HuH-7 (cell line): ENCODE measurements around the gene OSTM1.

ENCODE experiments used
- DNase-seq: peaks from one replicate; pipeline ENCODE4 v3.0.0; 2011; ENCODE audit warnings: low spot score

OSTM1 gene

GRCh38 chr6:108100003-108100402 is 25.5 kb upstream of the OSTM1 start:
- DNase-seq: no peak

GRCh38 chr6:108097882-108098281 is 23.3 kb upstream of the OSTM1 start:
- DNase-seq: no peak

GRCh38 chr6:108093781-108094300 is 19.3 kb upstream of the OSTM1 start:
- no peak for DNase-seq

DNA sequence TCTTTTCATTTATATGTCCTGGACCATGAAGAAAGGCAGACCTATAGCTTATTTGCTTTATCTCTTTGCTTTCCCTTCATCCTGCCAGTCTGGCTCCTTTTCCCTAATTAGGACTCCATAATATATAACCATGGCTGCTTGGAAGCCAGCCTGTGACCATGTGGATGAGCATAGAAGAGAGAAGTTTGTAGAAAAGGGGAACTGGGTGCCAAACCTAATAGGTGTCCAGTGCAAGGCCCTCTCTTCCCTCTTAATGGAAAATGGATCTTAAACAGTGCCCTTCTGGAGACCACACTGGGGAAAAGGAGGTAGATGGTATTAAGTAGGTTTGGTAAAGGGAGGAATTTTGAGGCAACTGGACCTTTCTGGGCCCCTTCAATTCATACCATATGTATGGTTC is 16.7 kb upstream of the OSTM1 start:
- no peak for DNase-seq

GRCh38 chr6:108083349-108083748 is 8.8 kb upstream of the OSTM1 start:
- DNase-seq: no peak

DNA sequence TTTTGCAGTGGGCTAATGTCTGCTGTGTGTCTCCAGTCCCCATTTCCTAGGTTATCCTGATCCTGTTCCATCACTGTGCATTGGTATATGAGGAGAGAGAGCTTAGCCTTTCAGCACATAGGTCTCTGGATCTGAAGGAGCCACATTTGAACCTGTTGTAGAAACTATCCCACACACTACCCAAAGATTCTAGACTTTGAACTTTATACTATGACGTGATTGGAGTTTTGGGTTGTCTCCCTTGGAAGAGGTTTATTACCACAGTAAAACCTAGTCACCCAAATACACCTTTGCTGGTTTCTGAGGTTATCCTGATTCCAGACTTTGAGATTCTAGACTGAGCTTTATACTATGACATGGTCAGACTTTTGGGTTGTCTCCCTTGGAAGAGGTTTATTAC is 8.0 kb upstream of the OSTM1 start:
- no peak for DNase-seq

DNA sequence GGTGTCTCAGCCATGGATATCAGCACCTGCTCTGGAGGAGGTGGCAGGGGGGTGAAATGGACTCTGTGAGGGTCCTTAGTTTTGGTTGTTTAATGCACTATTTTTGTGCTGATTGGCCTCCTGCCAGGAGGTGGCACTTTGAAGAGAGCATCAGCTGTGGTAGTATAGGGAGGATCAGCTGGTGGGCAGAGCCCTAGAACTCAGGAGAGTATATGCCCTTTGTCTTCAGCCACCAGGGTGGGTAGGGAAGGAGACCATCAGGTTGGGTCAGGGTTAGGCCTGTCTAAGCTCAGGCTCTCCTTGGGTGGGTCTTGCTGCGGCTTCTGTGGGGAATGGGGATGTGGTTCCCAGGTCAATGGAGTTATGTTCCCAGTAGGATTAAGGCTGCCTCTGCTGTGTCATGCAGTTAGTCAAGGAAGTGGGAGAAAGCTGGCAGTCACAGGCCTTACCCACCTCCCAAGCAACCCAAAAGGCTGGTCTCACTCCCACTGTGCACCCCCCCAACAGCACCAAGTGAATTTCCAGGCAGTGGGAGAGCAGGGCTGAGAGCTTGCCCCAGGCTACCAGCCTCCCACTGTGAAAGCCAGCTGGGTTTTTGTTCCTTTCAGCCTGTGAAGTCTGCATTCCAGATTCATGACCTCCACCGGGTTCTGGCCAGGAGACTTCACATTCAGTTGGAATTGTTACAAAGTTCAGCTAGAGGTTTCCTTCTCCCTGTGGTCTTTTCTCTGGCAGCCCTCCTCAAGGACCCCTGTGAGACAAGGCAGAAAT is 5.7 kb upstream of the OSTM1 start:
- DNase-seq: no peak

DNA sequence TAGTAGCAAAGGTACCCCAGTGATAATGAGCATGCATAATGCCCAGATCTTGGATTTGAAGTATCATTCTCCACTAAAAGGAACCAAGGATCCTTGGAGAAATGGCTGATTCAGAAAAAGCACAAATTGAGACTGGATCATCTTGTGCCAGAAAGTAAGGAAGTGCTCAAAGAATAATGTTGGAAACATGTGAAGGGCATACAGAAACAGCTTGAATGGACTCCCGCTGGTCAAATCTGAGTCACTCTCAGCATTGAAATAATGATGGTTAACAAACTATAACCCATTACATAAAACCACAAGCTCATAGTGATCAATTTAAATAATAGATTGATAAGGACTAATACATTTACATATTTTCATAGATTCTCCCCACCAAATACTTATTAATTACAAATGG is 3.6 kb upstream of the OSTM1 start:
- no peak for DNase-seq

GRCh38 chr6:108074057-108074358 is 533 bp downstream of the OSTM1 start:
- peak; percentile 28 for DNase-seq

GRCh38 chr6:108071736-108072276 is 2.7 kb downstream of the OSTM1 start:
- DNase-seq: no peak

- DNase-seq: no peak
Measured at GRCh38 chr6:108068618-108069017, 5.9 kb downstream of the OSTM1 start.

- no peak for DNase-seq
Measured at GRCh38 chr6:108068182-108068581, 6.4 kb downstream of the OSTM1 start.

GRCh38 chr6:108052706-108053105 is 21.8 kb downstream of the OSTM1 start:
- no peak for DNase-seq

GRCh38 chr6:108051481-108051880 is 23.1 kb downstream of the OSTM1 start:
- no peak for DNase-seq

GRCh38 chr6:108039681-108040080 is 34.9 kb downstream of the OSTM1 start:
- no peak for DNase-seq

GRCh38 chr6:108036884-108037283 is 37.7 kb downstream of the OSTM1 start:
- no peak for DNase-seq

DNA sequence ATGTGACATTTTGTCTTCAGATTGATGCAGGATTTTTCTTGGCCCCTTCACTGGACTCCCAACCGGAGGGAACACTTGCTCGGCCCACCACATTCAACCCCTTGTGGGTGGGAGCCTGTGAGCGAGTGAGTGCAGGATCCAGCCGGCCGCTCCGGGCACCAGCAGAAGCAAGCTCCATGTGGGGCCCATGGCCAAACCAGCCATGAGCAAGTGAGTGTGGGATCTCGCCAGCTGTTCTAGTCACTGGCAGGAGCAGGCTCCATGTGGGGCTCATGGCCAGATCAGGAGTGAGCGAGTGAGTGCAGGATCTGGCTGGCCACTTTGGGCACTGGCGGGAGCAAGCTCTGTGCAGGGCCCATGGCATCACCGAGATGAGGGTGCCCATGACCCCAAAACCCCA is 42.6 kb downstream of the OSTM1 start:
- DNase-seq: no peak

- no peak for DNase-seq
Measured at GRCh38 chr6:108030211-108030610, 44.3 kb downstream of the OSTM1 start.

DNA sequence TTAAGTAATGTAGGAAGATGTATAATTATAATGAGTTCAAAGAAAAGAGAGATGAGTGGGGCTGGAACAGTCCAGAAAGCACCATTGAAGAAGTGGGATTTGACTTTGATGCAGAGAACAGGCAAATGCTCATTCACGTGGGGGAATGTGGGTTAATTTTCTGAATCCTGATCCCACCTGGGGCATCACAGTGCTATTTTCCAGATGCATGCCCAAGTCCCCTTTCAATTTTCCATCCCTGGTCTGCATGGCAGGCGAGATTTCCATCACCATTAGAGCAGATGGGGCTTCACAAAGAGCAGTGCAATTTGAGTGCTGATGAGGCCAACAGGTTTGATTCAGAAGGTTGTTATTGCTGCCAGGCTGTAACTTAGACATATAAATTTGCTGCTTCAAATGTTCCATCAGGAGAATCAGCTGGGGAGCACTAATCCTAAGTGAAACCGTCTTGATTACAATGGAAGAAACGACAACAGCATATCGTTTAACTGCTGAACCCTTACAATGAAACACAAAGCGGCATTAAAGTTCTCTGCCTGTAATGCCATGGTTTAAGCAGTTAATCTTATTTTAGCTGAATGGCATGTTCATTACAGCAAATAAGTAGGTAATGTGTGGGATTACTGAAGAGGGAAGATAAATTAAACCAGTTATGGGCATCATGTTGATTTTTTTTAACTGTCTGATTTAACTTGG is 45.2 kb downstream of the OSTM1 start:
- no peak for DNase-seq

DNA sequence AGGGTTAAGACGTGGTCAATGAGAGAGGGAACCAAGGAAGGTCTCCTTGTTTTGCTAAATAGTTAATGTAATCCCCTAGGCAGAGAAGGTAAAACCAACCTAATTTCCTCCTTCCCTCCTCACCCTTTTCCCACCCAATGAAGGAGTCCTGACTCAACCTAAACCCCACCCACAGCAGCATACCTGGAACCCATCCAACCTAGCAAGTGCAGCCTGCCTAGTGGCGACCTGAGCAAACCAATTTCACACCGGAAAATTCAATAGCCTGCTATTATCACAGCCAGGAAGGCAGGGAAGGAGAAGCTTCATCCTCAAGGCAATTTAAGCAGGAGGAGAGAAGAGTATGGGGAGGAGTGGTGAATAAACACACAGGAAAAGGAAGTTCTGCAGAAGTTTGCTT is 46.9 kb downstream of the OSTM1 start:
- no peak for DNase-seq

GRCh38 chr6:108027056-108027455 is 47.5 kb downstream of the OSTM1 start:
- DNase-seq: no peak

DNA sequence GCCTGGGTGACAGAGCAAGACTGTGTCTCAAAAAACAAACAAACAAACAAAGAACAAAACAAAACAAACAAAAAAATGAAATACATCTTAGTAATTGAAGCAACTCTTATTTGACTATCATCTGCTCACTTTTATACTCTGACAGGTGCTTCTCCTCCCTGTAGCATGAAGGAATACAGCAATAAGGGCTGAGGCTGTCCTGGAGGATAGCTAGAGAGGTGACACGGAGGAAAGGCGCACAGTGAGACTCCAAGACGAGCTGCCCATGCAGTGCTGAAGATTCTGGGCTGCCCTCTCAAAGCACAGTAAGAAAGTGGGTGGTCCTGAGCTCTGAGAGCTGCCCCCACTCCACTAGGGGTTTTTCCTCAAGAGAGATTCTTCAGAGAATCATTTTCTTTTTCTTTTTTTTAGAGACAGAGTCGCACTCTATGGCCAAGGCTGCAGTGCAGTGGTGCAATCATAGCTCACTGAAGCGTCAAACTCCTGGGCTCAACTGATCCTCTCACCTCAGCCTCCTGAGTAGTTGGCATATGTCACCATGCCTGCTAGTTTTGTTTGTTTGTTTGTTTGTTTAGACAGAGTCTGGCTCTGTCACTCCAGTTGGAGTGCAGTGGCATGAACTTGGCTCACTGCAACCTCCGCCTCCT is 50.0 kb downstream of the OSTM1 start:
- peak; percentile 16 for DNase-seq
